ENCODE results near the gene DLEC1.

The DLEC1 gene

GRCh38 chr3:38000965-38001455, 38.0 kb upstream of the DLEC1 start:
- in situ Hi-C loops (cut with HindIII; ENCODE audit: low pct_ligation_motif_present, low pct_unique_long_range_greater_than_20kb, low sequenced_read_pairs), result no loop called here
- no peak for DNase-seq

- DNase-seq, result no peak
- in situ Hi-C loops (cut with HindIII; ENCODE audit: low pct_ligation_motif_present, low pct_unique_long_range_greater_than_20kb, low sequenced_read_pairs), result no loop called here
These were observed 37.4 kb upstream of the DLEC1 start for GRCh38 chr3:38001456-38002081.

DNA sequence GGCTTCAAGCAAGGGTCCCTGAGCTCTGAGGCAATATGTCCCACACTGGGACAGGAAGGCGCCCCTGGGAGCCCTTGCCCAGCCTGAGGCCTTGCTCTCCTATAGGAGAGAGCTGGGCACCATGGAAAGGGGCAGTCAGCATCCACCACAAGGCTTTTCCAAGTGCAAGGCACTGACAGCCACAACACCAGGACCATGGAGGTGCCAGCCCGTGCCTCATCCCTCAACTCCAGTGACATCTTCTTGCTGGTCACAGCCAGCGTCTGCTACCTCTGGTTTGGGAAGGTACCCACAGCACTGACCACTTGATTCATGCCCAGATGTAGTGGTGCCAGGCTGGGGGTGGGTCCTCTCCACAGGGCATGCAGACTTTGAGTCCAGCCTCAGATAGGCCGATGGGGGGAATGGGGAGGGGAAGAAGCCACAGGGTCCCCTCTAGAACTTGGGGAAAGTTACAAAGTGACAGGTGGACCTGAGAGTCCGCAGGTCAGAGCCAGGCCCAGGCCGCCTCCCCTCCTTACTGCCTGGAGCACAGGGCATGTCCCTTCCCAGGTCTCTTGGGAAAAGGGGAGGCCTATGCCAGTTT, 36.6 kb upstream of the DLEC1 start:
- DNase-seq, result no peak
- in situ Hi-C loops (cut with HindIII; ENCODE audit: low pct_ligation_motif_present, low pct_unique_long_range_greater_than_20kb, low sequenced_read_pairs), result no loop called here

GRCh38 chr3:38002940-38003339, 36.1 kb upstream of the DLEC1 start:
- in situ Hi-C loops (cut with HindIII; ENCODE audit: low pct_ligation_motif_present, low pct_unique_long_range_greater_than_20kb, low sequenced_read_pairs), result no loop called here
- DNase-seq, result no peak

DNA sequence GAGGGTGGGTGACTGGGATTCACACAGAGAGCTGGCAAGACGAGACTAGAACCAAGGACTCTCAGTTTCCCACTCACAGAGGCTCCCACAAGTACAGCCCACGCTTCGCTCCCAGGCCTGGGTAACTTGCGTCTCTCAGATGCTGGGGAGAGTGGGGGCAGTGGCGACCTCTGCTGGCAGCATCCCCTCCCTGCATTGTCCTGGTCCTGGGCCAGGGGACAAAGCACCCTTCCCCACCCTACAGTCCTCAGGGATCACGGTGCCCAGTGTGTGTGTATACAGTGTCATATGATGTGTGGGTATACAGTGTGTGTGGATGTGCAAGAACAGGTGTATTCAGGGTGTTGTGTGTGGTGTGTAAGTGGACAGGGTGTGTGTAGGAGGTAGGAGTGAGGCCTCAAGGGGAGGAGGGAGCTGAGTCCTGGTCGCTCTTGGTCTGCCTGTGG, 35.6 kb upstream of the DLEC1 start:
- DNase-seq, result peak; percentile 30
- in situ Hi-C loops (cut with HindIII; ENCODE audit: low pct_ligation_motif_present, low pct_unique_long_range_greater_than_20kb, low sequenced_read_pairs), result no loop called here

GRCh38 chr3:38003817-38004414, 35.1 kb upstream of the DLEC1 start:
- in situ Hi-C loops (cut with HindIII; ENCODE audit: low pct_ligation_motif_present, low pct_unique_long_range_greater_than_20kb, low sequenced_read_pairs), result no loop called here

DNA sequence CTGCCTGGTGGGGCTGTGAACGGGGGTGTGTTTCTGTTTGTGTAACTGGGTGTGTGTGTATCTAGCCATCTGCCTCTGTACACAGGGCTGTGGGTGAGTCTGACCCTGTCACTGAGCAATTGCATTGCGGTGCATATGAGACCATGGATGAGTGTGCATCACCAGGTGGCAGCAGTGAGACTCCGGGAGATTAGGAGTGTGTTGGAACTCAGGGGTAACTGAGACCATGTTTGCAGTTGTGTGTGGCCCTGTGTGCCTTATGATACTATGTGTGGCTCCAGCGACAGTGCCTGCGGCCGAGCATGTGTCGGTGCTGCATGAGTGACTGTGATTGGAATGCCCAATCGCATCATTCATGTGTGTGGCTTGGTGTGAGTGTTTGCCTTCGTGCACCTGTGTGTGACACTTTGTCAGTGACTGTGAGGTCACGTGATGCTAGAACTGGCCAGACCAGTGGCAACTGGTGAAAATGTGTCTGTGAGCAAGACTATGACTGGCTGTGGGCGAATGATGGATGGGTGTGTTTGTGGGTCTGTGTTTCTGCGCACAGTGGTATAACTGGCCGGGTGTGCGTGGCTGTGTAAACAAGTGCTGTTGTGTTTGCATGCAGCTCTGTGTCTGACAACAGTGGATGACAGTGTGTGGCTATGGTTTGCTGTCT, 34.5 kb upstream of the DLEC1 start:
- in situ Hi-C loops (cut with HindIII; ENCODE audit: low pct_ligation_motif_present, low pct_unique_long_range_greater_than_20kb, low sequenced_read_pairs), result no loop called here
- DNase-seq, result peak; percentile 57

More at GRCh38 chr3:38003817-38004414, 35.1 kb upstream of the DLEC1 start:
- no peak for DNase-seq

- DNase-seq, result no peak
- in situ Hi-C loops (cut with HindIII; ENCODE audit: low pct_ligation_motif_present, low pct_unique_long_range_greater_than_20kb, low sequenced_read_pairs), result no loop called here
These were observed 33.7 kb upstream of the DLEC1 start for GRCh38 chr3:38005076-38006020.

- in situ Hi-C loops (cut with HindIII; ENCODE audit: low pct_ligation_motif_present, low pct_unique_long_range_greater_than_20kb, low sequenced_read_pairs), result no loop called here
- DNase-seq, result no peak
These were observed 33.0 kb upstream of the DLEC1 start for GRCh38 chr3:38006031-38006430.

GRCh38 chr3:38006445-38006995, 32.5 kb upstream of the DLEC1 start:
- DNase-seq, result no peak
- in situ Hi-C loops (cut with HindIII; ENCODE audit: low pct_ligation_motif_present, low pct_unique_long_range_greater_than_20kb, low sequenced_read_pairs), result no loop called here

- no peak for DNase-seq
- in situ Hi-C loops (cut with HindIII; ENCODE audit: low pct_ligation_motif_present, low pct_unique_long_range_greater_than_20kb, low sequenced_read_pairs), result no loop called here
These were observed 31.3 kb upstream of the DLEC1 start for GRCh38 chr3:38007754-38008090.

- in situ Hi-C loops (cut with HindIII; ENCODE audit: low pct_ligation_motif_present, low pct_unique_long_range_greater_than_20kb, low sequenced_read_pairs), result no loop called here
These were observed 30.8 kb upstream of the DLEC1 start for GRCh38 chr3:38008191-38008701.

DNA sequence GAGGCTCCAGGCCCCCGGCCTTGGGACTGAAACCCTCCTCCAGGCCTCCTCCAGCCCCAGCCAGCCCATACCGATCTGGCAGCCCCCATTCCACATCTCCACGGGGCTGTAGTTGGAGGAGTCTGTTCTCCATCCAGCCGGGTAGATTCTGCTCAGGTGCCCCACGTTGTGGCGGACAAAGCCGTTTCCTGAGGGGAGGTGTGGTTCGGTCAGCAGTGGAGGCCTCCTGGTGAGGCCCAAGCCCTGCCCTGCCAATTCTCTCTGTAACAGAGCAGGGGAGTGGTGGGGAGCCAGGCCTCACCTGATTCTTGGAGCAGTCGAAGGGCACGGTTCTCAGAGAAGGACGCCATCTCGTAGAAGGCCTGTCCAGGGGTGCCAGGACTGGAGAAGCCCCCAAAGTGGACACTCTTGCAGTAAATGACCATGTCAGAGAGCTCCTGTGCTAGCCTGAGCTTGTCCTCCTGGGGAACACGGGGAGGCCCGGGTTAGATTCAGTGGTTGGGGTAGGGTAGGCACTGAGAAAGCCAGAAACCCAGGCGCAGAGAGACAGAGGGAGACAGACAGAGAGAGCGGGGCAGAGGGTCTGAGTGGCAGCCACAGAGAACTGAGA, 29.9 kb upstream of the DLEC1 start:
- in situ Hi-C loops (cut with HindIII; ENCODE audit: low pct_ligation_motif_present, low pct_unique_long_range_greater_than_20kb, low sequenced_read_pairs), result no loop called here
- no peak for DNase-seq

More at GRCh38 chr3:38008191-38008701, 30.8 kb upstream of the DLEC1 start:
- DNase-seq, result no peak

DNA sequence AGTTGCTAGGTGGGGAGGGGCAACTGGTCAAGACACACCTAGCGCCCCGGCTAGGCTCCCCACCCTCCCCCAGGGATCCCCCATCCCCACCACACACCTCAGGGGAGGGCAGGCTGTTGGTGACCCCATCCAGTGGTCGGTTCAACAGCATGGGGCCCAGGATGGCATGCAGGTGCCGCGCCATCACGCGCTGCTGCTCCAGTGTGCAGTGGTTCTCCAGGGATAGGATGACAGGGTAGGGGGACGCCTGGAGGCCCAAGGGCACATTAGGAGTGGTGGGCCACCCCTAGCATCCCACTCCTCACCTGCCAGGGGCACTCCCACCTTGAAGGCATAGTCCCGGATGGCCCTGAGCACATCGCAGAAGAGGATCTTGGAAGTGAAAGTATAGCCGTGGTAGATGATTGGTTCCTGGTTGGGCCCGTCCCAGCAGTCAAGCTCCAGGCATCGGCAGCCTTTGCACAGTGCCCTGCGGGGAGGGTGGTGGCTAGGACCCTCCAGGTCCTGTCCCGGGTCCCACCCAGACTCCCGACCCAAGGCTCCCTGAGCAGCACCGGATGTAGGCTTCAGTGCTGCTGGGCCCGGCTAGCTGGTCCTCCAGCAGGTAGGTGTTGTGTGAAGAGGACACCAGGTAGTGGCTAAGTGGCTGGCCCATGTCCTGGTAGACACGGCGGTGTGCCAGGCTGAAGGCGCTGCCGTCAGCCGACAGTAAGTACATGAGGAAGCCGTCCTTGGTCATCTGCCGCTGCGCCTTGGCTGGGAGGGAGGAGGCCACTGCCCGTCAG, 29.0 kb upstream of the DLEC1 start:
- no peak for DNase-seq
- in situ Hi-C loops (cut with HindIII; ENCODE audit: low pct_ligation_motif_present, low pct_unique_long_range_greater_than_20kb, low sequenced_read_pairs), result no loop called here

- DNase-seq, result no peak
- in situ Hi-C loops (cut with HindIII; ENCODE audit: low pct_ligation_motif_present, low pct_unique_long_range_greater_than_20kb, low sequenced_read_pairs), result no loop called here
These were observed 27.9 kb upstream of the DLEC1 start for GRCh38 chr3:38011111-38011510.

- in situ Hi-C loops (cut with HindIII; ENCODE audit: low pct_ligation_motif_present, low pct_unique_long_range_greater_than_20kb, low sequenced_read_pairs), result no loop called here
- no peak for DNase-seq
These were observed 23.5 kb upstream of the DLEC1 start for GRCh38 chr3:38015485-38015884.

- DNase-seq, result no peak
- in situ Hi-C loops (cut with HindIII; ENCODE audit: low pct_ligation_motif_present, low pct_unique_long_range_greater_than_20kb, low sequenced_read_pairs), result no loop called here
These were observed 23.0 kb upstream of the DLEC1 start for GRCh38 chr3:38015984-38016383.
